Measurements from ENCODE around the gene MYOM3. TPM values are rescaled to one million over a fixed set of nuclear protein-coding genes. Genes with fewer than 3 reads are reported as not detected.

Gene MYOM3
- total RNA-seq, 1 donor from 2014 or later = 8.1 TPM

GRCh38 chr1:24117132-24117531 lies 5.2 kb upstream of the MYOM3 start:
- H3K4me3 ChIP-seq (ENCODE audit: low read depth, low read length) = no peak overlapping the region
- H3K27me3 ChIP-seq (ENCODE audit: control insufficient read depth, insufficient read depth, low read length) = peaks cover 6% of the 10 kb centered on the region
- no peak for DNase-seq (ENCODE audit: low read depth)
- H3K36me3 ChIP-seq (ENCODE audit: control insufficient read depth, insufficient read depth, low read length) = no peaks in the 10 kb centered on the region
- no peak for TF ChIP-seq CTCF (IDR thresholded peaks at IDR 0.05; ENCODE audit: insufficient read depth, low read length, poor library complexity, severe bottlenecking)

- no peaks in the 10 kb centered on the region for H3K36me3 ChIP-seq (ENCODE audit: control insufficient read depth, insufficient read depth, low read length)
- no peak for TF ChIP-seq CTCF (IDR thresholded peaks at IDR 0.05; ENCODE audit: insufficient read depth, low read length, poor library complexity, severe bottlenecking)
- no peak for DNase-seq (ENCODE audit: low read depth)
- peaks cover 8% of the 10 kb centered on the region for H3K27me3 ChIP-seq (ENCODE audit: control insufficient read depth, insufficient read depth, low read length)
- H3K4me3 ChIP-seq (ENCODE audit: low read depth, low read length) = no peak overlapping the region
Measured at GRCh38 chr1:24114753-24115152, 2.8 kb upstream of the MYOM3 start.

- Histone ChIP-seq H3K4me3 (ENCODE audit: low read depth, low read length) (no peak overlapping the region), H3K27me3 (ENCODE audit: control insufficient read depth, insufficient read depth, low read length) (peaks cover 8% of the 10 kb centered on the region), H3K36me3 (ENCODE audit: control insufficient read depth, insufficient read depth, low read length) (no peaks in the 10 kb centered on the region)
- DNase-seq (ENCODE audit: low read depth) = no peak
- no peak for TF ChIP-seq CTCF (IDR thresholded peaks at IDR 0.05; ENCODE audit: insufficient read depth, low read length, poor library complexity, severe bottlenecking)
Measured at GRCh38 chr1:24113641-24114033, 1.7 kb upstream of the MYOM3 start.

- Histone ChIP-seq H3K36me3 (ENCODE audit: control insufficient read depth, insufficient read depth, low read length) (no peaks in the 10 kb centered on the region), H3K27me3 (ENCODE audit: control insufficient read depth, insufficient read depth, low read length) (peaks cover 8% of the 10 kb centered on the region), H3K4me3 (ENCODE audit: low read depth, low read length) (no peak overlapping the region)
- TF ChIP-seq CTCF (IDR thresholded peaks at IDR 0.05; ENCODE audit: insufficient read depth, low read length, poor library complexity, severe bottlenecking) = no peak
- DNase-seq (ENCODE audit: low read depth) = no peak
Measured at GRCh38 chr1:24111262-24111995, 506 bp downstream of the MYOM3 start.

GRCh38 chr1:24110642-24111261 lies 1.2 kb downstream of the MYOM3 start:
- Histone ChIP-seq H3K36me3 (ENCODE audit: control insufficient read depth, insufficient read depth, low read length) (no peaks in the 10 kb centered on the region), H3K4me3 (ENCODE audit: low read depth, low read length) (no peak overlapping the region), H3K27me3 (ENCODE audit: control insufficient read depth, insufficient read depth, low read length) (peaks cover 8% of the 10 kb centered on the region)
- no peak for TF ChIP-seq CTCF (IDR thresholded peaks at IDR 0.05; ENCODE audit: insufficient read depth, low read length, poor library complexity, severe bottlenecking)
- DNase-seq (ENCODE audit: low read depth) = no peak

Measured in kidney epithelial cell (primary cell).